ENCODE measurements around the gene CHAT.
"Not testable (repeated sequence)": the region's sequence is repeated elsewhere in the genome, so short reads cannot be mapped to it uniquely, and the experiment has no call there.

CHAT gene

DNA sequence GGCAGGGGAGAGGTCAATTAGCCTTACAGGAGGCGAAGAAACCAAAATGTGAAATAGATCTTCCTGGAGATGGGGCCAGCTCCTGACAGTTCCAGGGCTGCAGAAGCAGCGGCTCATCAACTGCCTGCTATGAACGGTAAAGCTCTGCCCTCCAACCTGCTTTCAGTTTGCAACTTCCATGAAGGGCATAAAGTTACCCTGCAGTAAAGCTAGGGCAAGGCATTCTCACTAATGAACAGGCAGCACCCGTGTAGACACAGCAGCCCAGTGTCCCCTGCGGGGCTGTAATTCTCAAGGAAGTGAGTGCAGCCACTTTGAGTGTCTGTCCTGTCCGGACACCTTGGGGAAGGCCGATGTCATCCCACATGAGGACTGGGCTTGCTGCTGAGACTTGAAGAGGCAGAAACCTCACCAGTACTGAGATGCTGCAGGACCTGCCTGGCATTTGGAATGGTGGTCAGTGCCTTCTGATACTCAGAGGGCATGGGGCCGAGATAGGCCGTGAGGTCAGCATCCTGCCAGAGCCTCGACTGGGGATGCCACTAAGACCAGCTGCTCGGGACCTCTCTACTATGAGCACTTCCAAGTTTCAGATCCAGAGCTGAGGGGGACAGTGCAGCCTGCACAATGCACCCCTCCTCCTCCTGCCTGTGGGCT is 39.6 kb downstream of the CHAT start:
- DNase-seq (ENCODE audit: low read depth) = no peak

DNA sequence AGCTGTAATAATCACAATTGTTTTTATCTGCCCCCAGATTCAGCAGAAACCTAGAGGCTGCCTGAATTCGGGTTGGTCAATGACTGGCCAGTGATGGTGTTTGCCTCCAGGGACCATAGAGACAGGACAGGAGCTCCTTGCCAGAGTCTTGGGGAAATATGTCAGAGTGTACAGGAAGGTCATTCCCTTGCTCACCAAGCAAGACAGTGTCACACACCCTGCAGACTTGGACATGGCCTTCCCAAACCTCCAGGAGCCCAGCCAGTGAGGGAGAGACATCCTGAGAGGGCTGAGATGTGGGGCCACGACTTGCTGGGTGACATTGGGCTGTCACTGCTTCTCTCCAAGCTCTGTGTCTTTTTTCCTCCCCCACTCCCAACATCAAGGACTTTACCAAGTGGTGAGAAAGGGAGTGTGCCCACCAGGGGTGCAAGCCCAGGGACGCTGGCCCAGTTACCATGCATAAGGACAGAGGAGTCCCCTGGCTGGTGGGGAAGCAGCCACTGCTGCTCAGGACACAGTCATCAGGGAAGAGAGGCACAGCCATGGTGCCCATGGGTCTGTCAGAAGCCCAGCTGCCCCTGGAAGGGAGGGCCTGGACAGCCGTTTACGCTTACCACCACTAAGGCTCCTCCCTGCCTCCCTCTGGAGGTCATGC is 40.3 kb downstream of the CHAT start:
- no peak for DNase-seq (ENCODE audit: low read depth)

DNA sequence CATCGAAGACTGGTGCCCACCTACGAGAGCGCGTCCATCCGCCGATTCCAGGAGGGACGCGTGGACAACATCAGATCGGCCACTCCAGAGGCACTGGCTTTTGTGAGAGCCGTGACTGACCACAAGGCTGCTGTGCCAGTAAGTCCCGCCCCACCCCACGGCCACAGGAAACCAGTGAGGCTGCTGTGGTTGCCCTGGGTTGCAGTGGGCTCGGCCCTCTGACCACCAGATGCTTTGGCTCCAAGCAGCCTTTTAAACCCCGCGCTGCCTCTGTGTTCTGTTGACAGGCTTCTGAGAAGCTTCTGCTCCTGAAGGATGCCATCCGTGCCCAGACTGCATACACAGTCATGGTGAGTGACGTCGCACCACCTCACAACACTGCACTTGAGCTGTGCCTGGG is 41.3 kb downstream of the CHAT start:
- no peak for DNase-seq (ENCODE audit: low read depth)

DNA sequence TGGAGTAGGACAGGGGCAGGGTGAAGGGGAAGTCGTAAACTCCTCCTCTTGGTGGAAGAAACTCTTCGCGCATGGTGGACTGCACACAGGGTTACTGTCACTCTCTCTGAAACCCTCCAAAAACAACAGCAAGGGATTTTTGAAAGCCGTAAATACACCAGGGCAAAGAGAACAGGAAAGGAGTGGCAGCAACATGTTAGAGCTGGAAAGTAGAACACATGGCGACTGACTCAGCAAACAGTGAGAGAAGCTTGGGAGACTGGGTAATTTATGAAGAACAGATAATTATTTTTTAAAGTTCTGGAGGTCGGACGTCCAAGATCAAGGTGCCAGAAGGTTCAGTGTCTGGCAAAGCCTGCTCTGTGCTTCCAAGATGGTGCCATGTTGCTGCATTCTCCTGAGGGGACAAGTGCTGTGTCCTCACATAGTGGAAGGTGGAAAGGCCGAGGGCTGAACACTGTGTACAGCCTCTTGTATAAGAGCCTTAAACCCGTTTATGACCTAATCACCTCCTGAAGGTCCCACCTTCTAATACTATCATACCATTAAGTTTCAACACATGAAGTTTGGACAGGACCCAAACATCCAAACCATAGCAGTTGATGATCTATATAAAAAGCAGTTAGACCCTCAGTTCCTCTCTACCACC is 43.1 kb downstream of the CHAT start:
- no peak for DNase-seq (ENCODE audit: low read depth)

DNA sequence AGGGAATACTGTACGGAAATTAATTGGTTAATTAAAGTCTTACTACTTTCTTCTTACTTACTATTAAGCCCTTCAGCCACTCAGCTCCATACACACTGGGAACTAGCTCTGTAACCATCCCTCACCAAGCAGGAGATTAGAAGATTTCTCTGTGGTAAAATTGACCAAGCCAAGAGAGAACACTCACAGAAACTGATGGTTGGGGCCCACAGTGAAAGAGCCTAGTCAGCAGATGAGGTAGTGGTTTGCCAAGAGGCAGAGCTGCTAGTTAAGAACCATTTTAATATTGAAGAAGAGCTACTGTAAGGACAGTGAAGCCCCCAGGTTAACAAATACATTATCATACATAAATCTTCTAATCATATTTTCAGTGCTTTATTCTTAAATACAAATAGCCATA is 43.8 kb downstream of the CHAT start:
- no peak for DNase-seq (ENCODE audit: low read depth)

DNA sequence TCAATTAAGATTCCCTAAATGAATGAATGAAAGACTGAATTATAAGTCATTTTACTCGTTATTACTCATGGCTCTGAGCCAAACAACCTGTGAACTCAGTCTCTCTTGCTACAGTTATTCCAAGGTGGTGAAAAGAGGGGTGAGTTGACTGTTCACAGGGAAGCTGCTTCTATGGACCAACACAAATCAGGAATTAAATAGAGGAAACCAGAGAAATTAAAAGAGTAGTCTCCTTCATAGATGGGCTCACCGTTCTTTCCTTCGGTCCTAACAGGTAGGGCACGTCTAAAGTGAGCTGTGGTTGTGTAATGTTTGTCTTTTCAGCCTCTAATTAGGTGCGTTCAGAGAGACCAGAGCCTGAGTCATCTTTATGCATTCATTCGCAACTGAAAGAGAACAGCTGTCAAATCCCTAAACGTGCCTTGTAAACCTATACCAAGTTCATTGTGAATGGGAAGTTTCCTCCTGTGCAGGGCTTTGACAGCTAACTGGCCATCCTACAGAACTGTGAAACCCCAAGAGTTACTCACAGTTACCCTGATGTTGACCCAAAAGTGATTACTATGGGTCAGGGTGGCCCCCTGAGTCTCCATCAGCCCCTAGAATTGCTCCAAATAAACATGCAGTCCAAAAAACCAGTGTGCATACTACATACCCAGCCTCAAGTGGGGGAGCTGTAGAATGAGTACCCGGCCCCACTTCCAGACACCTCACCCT is 47.5 kb downstream of the CHAT start:
- DNase-seq (ENCODE audit: low read depth) = no peak

DNA sequence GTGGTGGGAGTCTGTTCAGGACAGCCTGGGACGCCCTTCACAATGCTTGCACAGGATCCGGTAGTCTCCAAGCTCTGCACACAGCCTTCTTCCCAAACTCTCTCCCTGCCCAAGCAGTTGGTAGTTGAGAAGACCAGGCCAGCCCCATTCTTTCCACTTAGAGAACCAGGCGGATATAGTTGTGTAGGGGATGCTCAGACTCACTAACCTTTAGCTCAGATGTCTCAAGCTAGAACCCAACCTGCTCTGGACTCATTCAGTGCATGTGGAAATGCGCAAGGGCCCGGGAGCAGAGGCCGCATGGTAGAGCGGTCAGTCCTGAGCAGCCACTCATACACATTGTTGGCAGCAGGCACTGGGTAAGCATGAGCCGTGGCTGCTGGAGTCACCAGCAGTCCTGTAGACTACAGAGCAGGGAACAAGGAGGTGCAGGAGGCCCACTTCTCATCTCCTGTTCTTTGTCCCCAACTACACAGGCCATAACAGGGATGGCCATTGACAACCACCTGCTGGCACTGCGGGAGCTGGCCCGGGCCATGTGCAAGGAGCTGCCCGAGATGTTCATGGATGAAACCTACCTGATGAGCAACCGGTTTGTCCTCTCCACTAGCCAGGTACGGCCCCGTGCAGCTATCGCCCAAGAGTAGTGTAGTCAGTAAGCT is 48.5 kb downstream of the CHAT start:
- DNase-seq (ENCODE audit: low read depth) = no peak

DNA sequence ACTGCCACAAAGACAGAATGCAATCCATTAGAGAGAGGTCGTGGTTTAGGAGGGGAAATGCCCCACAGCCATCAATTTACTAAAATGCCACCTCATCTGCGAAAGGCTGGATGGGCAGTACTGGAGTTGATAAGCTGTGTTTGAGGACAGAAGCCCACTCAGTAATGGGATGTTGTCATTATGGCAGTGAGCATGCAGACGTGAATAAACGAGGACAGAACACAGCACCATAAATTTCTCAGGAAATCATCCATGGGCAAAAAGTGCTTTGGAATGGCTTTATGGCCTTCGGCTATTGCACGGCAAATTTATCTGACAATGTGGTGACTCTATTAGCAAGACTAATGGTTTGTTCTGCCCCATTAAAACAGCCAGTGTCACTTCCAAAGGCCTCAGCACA is 49.8 kb downstream of the CHAT start:
- no peak for DNase-seq (ENCODE audit: low read depth)

DNA sequence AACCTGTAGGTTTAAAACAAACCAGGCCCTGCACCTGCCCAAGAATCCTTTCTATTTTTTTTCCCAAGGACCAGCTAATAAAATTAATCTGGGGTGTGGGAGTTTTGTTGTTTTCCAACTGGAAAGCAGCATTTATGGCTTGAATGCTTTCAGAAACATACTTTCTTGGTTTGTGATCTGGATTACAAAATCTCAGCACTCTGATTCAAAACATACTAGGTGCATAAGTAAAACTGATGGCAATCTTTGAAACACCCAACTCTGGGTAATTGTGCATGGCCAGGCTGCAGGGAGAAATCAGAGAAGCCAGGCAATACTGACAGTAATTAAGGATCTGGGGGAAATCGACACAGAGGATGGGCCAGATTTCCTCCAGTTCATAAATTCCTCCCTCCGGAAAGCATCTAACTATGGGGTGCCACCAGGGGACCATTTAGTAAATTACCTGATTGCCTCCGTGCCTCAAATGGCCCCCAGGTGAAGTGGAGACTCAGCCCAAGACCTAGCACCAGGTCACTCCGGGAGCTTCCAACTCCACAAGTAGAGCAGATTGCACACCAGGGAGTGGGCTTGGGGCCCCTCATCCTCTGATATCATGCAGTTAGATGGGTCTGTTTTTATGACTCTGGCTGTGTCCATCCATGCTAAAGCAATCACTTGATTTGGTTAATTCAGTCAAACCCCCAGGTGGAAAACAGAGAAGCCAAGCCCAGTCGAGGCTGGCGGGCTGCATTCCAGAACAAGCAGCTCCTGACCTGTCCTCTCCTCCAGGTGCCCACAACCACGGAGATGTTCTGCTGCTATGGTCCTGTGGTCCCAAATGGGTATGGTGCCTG is 50.4 kb downstream of the CHAT start:
- DNase-seq (ENCODE audit: low read depth) = no peak

DNA sequence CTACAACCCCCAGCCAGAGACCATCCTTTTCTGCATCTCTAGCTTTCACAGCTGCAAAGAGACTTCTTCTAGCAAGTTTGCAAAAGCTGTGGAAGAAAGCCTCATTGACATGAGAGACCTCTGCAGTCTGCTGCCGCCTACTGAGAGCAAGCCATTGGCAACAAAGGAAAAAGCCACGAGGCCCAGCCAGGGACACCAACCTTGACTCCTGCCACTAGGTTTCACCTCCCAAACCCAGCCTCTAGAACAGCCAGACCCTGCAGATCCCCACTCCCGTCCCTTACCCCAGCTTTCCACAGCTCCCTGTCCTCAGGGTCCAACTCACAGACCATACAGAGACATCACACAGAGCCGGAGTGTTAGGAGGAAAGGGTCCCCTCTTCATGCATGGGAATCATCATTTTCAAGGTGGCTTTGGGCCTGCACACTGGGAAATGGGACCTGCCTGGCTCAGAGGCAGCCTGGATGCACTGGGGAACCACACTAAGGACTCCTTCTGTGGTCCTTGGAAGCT is 51.1 kb downstream of the CHAT start:
- no peak for DNase-seq (ENCODE audit: low read depth)

DNA sequence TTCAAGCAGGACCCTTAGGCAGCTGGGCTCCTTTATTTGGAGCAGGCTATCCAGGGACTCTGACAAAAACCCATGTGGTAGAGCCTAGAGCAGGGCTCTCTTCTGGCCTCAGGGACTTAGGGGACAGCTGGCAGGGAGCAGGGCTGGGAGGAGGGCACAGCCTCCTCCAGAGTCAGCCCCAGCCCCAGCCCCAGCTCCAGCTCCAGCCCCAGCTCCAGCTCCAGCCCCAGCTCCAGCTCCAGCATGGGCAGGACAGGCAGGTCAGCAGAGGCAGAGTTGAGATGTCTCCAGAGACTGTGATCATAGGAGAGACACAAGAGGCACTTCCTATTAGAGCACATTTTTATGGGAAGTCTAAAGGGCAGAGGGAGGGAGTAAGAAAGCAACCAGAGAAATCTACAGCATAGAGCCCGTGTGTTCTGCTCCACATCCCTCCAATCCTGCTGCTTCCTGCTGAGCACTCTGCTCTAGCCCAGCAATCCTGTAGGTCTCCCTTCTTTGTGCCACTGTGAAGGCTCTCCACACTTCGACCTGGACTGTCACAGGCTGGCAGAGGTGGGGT is 52.3 kb downstream of the CHAT start:
- no peak for DNase-seq (ENCODE audit: low read depth)

DNA sequence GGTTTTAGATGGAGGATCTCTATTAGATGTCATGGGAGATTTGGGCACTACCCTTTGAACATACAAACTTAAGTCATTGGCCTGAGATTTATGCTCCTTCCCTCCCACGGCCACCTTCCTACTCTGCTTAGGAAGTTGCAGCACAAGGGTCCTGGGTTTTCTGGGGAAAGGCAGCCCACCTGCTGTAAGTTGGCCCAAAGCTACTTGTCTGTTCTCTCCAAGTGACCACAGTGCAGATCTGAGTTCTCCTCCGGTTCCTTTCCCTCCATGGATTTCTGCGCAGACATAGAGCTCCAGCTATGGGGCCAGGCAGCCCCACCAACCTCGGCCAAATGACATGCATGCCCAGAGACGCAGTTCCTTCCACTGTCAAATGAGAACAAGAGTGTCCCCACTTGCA is 52.8 kb downstream of the CHAT start:
- DNase-seq (ENCODE audit: low read depth) = no peak

DNA sequence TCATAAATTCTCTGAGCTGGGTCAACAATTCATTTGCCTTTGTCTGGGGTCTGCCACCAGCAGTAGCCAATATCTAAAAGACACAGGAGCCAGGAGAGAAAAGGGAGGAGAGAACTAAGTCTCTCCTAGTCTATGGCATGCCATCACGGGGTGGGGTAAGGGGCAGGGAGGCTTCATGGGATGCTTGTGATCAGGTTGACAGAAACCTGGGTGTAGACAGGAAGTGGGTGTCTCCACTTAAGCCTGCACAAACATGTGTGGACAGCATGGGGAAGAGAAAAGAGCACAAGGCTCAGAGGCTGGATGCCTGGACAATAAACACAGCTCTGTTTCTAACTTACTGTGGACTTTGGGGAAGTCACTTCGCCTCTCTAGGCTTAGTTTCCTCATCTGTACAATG is 54.2 kb downstream of the CHAT start:
- no peak for DNase-seq (ENCODE audit: low read depth)

DNA sequence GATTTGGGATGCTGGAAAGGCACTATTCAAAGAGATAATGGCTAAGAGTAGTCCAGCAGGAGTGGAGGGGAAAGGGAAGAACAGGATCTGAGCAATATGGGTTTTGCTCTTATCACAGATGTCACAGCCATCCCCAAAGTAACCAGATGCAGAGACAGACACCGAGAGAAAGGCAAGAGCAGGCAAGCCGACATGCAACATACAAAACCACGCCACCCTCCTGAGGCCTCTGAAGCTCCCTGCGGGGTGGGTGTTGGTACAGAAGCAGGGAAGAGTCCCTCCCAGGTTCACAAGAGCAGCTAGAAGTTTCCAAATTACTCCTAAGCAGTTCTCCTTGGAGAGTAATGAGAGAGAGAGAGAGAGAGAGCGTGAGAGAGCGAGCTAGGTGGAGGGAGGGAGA is 54.8 kb downstream of the CHAT start:
- DNase-seq (ENCODE audit: low read depth) = no peak

DNA sequence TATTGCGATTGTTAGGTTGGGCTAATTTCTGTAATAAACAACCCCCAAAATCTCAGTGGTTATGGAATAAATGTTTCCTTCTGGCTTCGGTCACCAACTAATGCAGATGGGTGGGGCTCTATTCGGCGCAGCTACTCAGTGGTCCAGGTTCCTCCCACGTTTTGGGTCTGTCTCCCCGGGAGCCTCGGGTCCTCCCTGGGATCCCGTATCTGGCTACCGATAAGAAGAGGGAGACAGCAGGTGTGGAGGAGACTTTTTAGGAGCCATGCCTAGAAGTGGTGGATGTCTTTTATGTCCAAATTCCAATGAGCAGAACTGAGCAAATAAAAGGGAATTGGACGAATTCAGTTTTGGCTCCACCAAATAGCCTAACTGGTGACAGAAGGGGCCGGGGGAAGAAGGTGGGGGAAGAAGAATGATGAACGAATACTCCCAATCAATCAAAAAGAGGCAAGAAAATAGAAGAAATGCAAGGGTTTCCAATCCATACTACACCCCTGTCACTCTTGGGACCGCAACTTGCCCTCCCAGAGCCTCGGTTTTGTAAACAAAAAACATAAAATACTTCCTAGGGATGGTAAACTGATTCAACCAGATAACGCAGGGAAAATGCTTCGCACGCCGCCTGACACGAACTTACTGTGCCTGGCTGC is 65.1 kb downstream of the CHAT start:
- DNase-seq (ENCODE audit: low read depth) = no peak

DNA sequence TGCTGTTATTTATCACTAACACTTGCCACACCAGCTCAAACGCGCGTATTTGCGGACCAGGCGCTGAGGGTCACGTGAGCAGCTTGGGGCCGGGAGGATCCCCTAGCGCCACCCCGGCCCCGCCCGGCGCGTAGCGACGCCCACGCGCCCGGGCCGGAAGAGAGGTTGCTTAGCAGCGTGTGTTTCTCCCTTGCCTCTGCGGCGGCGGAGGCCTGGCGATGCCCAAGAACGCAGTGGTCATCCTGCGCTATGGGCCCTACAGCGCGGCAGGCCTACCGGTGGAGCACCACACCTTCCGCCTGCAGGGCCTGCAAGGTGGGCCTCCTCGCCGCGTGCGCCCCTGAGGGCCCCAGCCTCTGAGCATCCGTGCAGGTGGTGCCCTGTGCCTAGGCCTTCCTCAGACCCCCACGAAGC is 65.7 kb downstream of the CHAT start, which contains the start of gene C10orf53:
TSS of gene C10orf53 (plus strand) at position 172 of the 414 bp plus-strand sequence. CDS start at position 219, 47 bp downstream.
- DNase-seq (ENCODE audit: low read depth) = no peak

DNA sequence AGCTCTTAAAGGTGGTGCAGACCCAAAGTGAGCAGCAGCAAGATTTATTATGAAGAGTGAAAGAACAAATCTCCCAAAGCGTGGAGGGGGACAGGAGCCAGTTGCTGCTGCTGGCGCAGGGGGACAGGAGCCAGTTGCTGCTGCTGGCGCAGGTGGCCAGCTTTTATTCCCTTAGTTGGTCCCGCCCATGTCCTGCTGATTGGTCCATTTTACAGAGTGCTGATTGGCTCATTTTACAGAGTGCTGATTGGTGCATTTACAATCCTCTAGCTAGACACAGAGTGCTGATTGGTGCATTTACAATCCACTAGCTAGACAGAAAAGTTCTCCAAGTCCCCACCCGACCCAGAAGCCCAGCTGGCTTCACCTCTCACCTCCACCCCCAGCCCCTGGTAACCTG is 68.6 kb downstream of the CHAT start:
- DNase-seq (ENCODE audit: low read depth) = not testable (repeated sequence)

DNA sequence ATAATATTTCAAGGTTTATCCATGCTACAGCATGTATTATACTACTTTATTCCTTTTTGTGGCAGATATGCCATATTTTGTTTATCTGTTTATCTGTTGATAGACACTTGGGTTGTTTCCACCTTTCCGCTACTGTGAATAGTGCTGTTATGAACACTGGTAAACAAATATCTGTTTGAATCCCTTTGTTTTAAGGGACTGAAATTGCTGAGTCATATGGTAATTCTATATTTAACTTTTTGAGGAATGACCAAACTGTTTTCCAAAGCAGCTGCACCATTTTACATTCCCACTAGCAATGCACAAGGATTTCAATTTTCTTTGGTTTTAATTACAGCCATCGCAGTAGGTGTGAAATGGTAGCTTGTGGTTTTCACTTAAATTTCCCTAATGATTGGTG is 69.0 kb downstream of the CHAT start:
- DNase-seq (ENCODE audit: low read depth) = no peak

DNA sequence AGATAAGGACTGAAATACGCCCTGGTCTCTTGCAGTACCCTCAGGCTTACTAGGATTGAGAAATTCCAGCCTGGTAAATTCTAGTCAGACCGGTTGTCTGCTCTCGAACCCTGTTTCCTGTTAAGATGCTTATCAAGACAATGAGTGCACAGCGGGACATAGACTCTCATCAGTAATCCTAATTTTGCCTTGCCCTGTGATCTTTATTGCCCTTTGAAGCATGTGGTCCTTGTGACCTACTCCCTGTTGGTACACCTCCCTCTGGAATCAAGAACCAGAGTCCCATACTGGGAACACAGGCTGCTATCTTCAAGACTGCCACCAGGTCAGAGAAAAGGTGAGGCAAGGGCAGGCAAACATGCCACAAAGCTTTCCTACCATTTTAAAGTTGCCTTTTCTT is 72.8 kb downstream of the CHAT start:
- DNase-seq (ENCODE audit: low read depth) = no peak

DNA sequence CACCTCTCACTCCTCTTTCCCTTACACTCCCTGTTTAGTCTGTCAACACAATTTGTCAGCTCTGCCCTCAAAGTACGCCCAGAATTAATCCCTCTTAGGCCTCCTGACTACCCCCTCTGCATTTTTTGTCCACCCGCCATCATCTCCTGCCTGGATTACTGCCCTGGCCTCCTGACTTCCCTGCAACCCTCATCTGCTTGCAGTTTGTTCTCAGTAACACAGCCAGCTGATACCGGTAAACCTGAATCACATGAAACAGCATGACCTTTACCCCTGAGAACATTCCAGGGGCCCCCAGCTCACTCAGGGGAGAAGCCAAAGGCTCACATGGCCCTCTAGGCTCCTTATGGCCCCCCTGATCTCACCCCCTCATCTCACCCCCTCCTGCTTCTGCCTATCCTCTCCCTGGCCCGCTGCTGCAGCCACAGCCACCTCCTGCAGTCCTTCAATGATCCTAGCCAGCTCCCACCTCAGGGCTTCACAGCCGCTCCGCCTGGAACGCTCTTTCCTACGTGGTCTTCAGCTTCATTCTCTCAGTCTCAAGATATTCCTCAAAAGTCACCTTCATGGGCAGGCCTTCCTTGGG is 74.5 kb downstream of the CHAT start:
- no peak for DNase-seq (ENCODE audit: low read depth)

Data from activated T-helper 9 cell treated with anti-CD3 and anti-CD28 coated beads, Interleukin-2, amount 50 U/mL, for 16 hours (primary cell).